Measurements from ENCODE around the gene MYO16.

DNA sequence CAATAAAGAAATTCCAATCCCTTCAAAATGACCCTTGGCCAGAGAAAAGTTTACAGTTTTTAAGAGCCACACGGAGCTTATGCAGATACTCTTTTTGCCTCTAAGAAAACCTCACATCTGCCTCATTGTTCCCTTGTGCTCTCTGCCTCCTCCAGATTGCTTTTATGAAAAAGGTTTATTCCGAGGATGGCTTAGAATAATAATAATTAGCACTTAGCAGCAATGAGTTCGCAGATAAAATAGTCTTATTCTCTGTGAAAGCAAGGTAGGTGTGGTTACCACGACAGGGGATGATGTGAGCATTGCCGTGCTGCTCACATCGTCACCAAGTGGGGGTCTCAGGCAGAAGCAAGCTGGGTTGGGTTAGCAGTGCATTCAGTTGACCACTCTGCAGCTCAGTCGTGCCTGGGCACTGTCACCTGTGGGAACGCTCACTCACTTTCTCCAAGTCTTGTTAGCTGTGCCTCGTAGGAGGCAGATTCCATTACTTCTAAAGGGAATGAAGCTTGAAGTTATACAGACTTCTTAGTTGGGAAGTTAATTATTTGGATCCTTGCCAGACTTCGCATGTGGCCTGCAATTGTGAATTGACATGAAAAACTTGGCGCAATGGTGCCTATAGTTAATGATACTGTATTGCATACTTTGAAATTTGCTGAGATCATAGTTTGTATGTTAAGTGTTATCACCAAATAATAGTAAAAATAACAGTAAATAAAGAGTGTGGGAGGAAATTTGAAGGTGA is 157.2 kb downstream of the MYO16 start:
- TF ChIP-seq, protein P1, sequence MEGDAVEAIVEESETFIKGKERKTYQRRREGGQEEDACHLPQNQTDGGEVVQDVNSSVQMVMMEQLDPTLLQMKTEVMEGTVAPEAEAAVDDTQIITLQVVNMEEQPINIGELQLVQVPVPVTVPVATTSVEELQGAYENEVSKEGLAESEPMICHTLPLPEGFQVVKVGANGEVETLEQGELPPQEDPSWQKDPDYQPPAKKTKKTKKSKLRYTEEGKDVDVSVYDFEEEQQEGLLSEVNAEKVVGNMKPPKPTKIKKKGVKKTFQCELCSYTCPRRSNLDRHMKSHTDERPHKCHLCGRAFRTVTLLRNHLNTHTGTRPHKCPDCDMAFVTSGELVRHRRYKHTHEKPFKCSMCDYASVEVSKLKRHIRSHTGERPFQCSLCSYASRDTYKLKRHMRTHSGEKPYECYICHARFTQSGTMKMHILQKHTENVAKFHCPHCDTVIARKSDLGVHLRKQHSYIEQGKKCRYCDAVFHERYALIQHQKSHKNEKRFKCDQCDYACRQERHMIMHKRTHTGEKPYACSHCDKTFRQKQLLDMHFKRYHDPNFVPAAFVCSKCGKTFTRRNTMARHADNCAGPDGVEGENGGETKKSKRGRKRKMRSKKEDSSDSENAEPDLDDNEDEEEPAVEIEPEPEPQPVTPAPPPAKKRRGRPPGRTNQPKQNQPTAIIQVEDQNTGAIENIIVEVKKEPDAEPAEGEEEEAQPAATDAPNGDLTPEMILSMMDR (IDR thresholded peaks at IDR 0.05; ENCODE audit: poor library complexity), result no peak
- TF ChIP-seq EZH2 (IDR thresholded peaks at IDR 0.05; ENCODE audit: borderline replicate concordance), result no peak

Measured in hepatocyte (in vitro differentiated cells).